AG08395 (cell line): ENCODE data around the gene TSPAN3.

Experiments
- DNase-seq: peaks from one replicate; pipeline ENCODE4 v3.0.0; 2012; ENCODE audit warnings: mixed read lengths, low spot score

Gene TSPAN3

GRCh38 chr15:77084436-77084835 lies 13.5 kb upstream of the TSPAN3 start:
- DNase-seq = no peak

DNA sequence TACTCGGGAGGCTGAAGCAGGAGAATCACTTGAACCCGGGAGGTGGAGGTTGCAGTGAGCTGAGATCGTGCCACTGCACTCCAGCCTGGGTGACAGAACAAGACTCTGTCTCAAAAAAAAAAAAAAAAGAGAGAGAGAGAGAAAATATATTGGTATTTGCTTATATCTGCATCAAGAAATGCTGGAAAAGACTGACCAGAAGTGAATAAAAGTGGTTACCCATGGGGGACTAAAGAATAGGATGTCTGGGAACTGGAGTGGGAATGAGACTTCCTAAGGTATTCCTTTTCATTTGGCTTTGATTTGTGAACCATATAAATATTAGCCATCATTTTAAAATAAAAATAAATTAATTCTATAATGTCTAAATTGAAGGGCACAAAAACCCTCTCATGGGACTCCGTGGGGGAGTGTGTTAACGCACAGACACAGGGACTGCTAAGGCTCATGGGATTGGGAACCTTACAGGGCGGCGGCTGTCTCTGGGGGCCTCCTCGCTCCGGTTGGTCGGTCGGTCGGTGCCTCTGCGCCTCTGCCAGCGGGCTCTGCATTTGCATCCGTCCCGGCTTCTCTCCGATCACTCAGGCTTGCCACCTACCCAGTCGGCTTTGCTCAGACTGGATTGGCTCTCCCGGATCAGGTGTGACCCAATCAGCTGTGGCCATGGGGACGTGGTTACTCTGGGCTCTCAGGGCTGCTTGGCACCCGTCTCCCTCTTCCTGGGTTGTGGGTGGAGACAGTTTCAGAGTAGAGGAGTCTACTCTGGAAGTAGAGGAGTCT lies 12.7 kb upstream of the TSPAN3 start:
- peak; percentile 69 for DNase-seq

DNA sequence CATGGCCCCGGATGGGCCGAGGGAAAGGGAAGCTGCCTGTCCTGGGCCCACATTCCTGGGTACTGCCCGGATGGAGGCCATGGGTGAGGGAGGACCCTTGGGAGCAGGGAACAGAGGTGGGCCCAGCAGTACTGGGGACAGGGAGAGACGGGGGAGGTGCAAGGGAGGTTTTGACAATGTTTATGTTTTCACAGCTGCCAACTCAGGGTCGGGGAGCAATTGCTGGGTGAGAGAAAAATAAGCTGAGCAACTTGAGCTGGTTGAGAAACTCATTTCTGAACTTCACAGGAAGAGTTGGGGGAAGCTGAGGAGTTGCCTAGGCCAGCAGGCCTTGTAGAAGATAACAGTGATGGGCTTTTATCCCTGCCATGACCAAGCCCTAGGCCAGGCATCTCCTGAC lies 11.1 kb upstream of the TSPAN3 start:
- no peak for DNase-seq

- no peak for DNase-seq
These were observed 5.5 kb upstream of the TSPAN3 start for GRCh38 chr15:77076323-77076915.

DNA sequence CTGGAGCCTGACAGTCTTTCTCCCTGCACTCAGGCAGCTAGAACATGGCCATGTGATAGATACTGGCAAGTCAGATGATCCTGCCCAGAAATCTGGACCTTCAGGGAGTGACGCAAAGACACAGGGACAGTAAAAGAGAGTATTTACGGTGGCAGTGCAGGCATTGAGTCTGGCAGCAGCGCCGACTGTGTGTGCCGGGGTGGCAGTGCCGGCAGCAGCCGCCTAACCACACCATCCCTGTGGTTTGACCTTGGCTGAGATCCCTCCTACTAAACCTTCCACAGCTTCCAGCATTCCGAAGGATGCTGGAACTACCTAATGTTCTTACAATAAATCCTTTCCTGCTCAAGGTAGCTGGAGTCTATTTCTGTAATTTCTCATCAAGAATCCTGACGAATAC lies 4.6 kb upstream of the TSPAN3 start:
- DNase-seq = no peak

- no peak for DNase-seq
These were observed 3.4 kb upstream of the TSPAN3 start for GRCh38 chr15:77074350-77074749.

DNA sequence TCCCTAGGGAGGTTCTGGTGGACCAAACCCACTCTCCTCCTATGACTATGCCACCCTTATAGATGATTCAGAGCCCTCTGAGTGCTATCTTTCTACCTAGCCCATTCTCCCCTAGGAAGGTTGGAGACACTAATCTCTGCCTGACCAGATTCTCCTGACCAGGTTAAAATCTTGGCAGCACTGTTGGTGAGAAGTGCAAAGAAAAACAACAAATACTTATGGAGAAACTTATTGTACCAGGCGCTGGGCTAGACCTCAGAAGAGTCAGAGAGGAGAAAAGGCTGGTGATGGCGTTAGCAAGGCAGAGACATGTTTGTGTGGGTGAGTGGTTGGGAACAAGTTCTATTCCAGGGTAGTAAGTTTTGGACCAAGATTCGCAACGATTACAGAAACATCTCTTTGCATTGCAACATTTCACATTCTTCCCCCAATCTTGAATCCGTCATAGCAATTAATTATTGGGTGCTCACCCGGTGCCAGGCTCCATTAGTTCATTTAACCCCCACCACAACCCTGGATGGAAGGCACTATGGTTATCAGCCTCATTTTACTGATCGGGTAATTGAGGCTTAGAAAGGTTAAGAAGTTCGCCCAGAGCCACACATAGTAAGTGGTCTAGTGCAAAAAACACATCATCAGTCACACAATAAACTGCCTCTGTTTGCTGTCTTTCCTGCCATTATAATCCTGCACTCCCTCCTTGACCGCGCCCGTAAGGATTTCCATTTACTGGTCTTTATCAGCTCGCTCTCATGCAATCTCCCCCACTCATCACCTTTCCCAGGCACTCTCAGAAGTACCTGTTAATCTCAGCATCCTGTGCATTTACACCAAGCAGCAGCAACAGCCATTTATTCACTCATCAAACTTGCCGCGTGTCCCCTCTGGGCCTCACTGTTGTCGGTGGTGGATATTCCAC lies 655 bp upstream of the TSPAN3 start:
- DNase-seq = no peak

GRCh38 chr15:77070180-77070494 lies 772 bp downstream of the TSPAN3 start:
- no peak for DNase-seq

DNA sequence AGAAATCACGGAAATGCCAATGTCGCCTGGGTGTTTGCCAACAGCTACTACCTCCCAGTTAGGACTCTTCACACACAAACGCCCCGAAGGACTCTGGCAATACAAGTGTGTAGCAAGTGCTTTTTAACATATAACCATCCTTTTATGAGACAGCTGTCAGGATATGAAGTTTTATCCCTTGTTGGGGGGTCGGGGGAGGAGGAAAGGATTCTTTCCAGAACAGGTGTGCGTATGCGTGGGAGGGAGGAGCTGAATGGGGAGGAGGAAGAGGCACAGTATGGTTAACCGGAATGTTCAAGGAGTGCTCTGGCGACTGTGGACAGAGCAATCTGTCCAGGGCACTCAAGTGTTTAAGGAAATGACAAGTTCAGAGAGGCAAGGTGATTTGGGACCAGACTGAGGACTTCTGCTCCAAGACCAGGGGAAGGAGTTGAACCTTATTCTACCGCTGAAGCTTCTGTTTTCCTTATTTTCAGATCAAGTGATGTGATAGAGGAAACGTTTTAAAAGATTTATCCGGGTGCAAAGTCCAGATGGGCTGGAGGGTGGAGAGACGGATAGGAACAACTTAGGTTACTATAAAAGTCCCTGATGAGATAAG lies 1.3 kb downstream of the TSPAN3 start:
- DNase-seq = no peak

DNA sequence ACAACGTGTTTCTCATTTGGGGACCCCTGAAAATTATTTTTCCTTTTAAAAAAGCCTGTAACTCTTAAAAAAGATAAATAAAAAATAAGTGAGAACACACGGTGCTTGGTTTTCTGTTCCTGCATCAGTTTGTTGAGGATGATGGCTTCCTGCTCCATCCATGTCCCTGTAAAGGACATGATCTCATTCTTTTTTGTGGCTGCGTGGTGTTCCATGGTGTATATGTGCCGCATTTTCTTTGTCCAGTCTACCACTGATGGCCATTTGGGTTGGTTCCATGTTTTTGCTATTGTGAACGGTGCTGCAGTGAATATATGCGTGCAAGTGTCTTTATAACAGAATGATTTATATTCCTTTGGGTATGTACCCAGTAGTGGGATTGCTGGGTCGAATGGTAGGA lies 2.3 kb downstream of the TSPAN3 start:
- no peak for DNase-seq

DNA sequence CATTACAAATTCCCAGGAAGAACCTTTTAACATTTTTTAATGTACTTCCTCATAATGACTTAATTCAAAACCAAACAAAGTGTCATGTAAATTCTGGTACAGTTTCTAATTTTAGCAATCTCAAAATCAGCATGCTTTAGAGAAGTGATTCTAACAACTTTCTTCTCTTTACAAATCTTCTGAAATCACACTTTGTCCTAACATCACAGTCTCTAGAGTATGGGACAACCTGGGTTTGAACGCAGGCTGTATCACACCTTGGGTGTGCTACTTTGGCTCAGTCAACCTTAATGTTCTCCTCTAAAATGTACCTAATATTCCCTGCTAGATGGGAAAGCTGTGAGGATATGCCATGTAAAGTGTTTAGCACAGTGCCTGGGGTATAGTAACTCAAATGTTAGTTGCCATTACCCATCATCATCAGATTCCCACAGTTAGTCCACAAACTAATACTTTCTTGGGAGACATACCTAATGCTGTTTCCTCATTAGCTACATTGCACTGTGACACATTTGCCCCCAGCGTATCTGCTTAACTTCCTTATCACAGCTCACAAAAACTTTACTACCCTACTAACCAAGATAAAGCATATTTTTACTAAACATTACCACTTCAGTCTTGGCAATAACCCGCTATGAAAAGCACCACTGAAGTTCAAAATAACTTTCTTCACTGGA lies 3.1 kb downstream of the TSPAN3 start:
- no peak for DNase-seq

DNA sequence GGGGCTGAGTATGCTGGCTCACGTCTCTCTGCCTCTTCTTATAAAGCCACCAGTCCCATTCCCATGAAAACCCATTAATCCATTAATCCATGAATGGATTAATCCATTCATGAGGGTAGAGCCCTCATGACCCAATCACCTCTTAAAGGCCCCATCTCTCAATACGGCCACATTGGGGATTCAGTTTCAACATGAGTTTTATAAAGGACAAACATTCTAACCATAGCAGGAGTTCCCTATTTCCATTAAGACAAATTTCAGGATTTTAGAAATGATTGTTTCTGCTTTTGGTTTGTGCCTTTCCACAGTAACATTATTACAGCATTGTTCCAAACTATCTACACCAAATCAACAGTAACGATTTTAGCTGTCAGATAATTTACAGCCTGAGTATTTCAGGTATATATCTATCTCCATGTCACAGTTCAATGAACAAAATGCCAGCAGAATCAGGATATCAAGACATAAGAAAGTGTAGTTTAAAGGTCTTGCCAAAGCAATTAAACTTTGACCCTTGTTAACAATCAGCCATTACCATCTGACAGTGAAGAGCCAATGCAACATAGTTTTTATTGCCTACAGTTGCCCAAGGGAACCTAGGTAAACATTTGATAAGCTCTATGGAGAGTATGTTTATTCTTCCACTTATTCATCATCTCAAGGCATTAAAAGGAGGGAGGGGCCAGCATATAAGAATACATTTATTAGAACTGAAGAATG lies 3.8 kb downstream of the TSPAN3 start:
- no peak for DNase-seq

GRCh38 chr15:77064539-77065308 lies 6.2 kb downstream of the TSPAN3 start:
- DNase-seq = no peak

DNA sequence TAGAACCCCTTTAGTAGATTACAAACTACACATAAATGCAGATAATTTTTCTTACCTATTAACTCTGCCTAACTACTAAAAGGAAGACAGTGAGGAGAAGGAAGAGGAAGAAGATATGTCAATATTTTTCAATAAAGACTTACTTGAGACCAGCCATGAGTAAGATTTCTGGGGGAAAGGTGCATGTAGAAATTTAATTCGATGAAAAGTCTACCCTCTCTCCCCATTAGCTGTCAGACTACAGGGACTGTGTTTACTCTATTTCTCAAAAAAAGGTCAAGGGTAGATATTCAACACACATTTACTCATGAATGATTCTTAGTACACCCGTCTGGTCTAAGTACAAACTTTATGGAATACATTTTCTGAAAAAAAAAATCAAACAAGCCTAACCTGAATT lies 6.8 kb downstream of the TSPAN3 start:
- DNase-seq = no peak

GRCh38 chr15:77063249-77063648 lies 7.7 kb downstream of the TSPAN3 start:
- DNase-seq = no peak

DNA sequence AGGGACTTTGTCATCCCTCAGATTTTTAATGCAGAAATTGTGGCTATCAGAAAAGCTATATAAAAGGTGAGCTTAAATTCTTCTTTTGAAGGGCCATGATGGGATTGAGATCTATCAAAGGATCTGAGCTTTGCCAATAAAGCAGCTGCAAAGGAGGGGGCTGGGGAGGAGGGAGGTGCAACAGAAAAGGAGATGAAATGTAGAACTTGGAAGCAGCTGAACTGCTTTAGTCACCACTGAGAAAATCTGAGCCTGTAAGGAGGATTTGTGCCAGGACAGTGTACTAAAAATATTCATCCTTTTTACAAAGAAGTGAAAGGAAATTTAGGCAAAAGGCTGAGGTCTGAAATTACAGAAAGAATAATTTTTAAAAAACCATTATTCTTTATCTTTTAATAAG lies 10.4 kb downstream of the TSPAN3 start:
- peak; percentile 49 for DNase-seq

GRCh38 chr15:77059786-77060361 lies 11.0 kb downstream of the TSPAN3 start:
- no peak for DNase-seq

GRCh38 chr15:77058468-77058867 lies 12.4 kb downstream of the TSPAN3 start:
- no peak for DNase-seq

DNA sequence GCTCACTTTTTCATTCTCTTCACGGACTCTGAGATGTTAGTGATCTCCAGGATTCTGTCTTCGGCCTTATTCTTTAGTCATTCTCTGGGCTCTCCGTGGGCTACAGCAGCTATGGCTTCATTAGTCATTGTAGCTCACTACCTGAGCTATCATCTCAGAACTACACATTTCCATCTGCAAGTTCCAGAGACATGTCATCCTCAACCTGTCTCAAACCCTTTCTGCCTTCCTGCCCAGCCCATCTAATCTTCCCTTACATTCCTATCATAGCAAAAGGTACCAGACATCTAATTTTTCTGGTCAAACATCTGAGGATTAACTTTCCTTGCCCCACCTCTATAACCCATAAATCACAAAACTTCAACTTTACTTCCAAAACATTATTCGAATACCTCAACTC lies 13.2 kb downstream of the TSPAN3 start:
- no peak for DNase-seq

GRCh38 chr15:77057072-77057471 lies 13.8 kb downstream of the TSPAN3 start:
- DNase-seq = no peak
